H9 (cell line): ENCODE data around the gene RBP4. TPM values are rescaled to one million over a fixed set of nuclear protein-coding genes. Genes with fewer than 3 reads are reported as not detected.

Source experiments
- DNase-seq: peaks from one replicate; pipeline ENCODE4 v3.0.0-alpha.2; 2017
- H2AFZ ChIP-seq: one replicate; pipeline ENCODE4 v1.6.1; 2013; ENCODE audit warnings: mild to moderate bottlenecking, low read length, control low read depth, moderate library complexity
- H2AK5ac ChIP-seq: 2 replicates; pipeline ENCODE4 v1.6.1; 2013; ENCODE audit warnings: low read length, control low read depth, mixed read lengths; ENCODE audit not compliant: insufficient read length
- H2BK120ac ChIP-seq: one replicate; pipeline ENCODE4 v1.6.1; 2013; ENCODE audit warnings: low read depth, mild to moderate bottlenecking, low read length, control low read depth, inconsistent platforms; ENCODE audit not compliant: poor library complexity, severe bottlenecking
- H2BK12ac ChIP-seq: 2 replicates; pipeline ENCODE4 v1.6.1; 2013; ENCODE audit warnings: low read length, control low read depth, mixed read lengths, low read depth; ENCODE audit not compliant: insufficient read length
- H2BK15ac ChIP-seq: 2 replicates; pipeline ENCODE4 v1.6.1; 2013; ENCODE audit warnings: low read depth, low read length, control low read depth
- H2BK20ac ChIP-seq: one replicate; pipeline ENCODE4 v1.6.1; 2013; ENCODE audit warnings: low read depth, mild to moderate bottlenecking, low read length, control low read depth, inconsistent platforms; ENCODE audit not compliant: poor library complexity, severe bottlenecking
- H2BK5ac ChIP-seq: 2 replicates; pipeline ENCODE4 v1.6.1; 2013; ENCODE audit warnings: low read length, control low read depth, mixed read lengths; ENCODE audit not compliant: insufficient read length
- H3K14ac ChIP-seq: 2 replicates; pipeline ENCODE4 v1.6.1; 2013; ENCODE audit warnings: low read length, control low read depth; ENCODE audit not compliant: insufficient read depth
- H3K18ac ChIP-seq: 2 replicates; pipeline ENCODE4 v1.6.1; 2013; ENCODE audit warnings: low read depth, mild to moderate bottlenecking, mixed read lengths, low read length, control low read depth; ENCODE audit not compliant: insufficient read length
- H3K23ac ChIP-seq: 2 replicates; pipeline ENCODE4 v1.6.1; 2013; ENCODE audit warnings: low read length, control low read depth, mixed read lengths, low read depth; ENCODE audit not compliant: insufficient read length
- H3K23me2 ChIP-seq: 2 replicates; pipeline ENCODE4 v1.6.1; 2013; ENCODE audit warnings: low read depth, mild to moderate bottlenecking, mixed read lengths, low read length, control low read depth; ENCODE audit not compliant: insufficient read length, poor library complexity, severe bottlenecking
- H3K27ac ChIP-seq: 2 replicates; pipeline ENCODE4 v1.5.1; 2013; ENCODE audit warnings: low read length, control low read depth, mixed read lengths, low read depth; ENCODE audit not compliant: insufficient read length
- H3K27me3 ChIP-seq: 2 replicates; pipeline ENCODE4 v1.6.1; 2013; ENCODE audit warnings: low read length, control low read depth, inconsistent platforms; ENCODE audit not compliant: insufficient read depth
- H3K4ac ChIP-seq: 2 replicates; pipeline ENCODE4 v1.6.1; 2013; ENCODE audit warnings: low read depth, mild to moderate bottlenecking, control low read depth, inconsistent platforms, low read length, moderate library complexity
- H3K4me1 ChIP-seq: 2 replicates; pipeline ENCODE4 v1.6.1; 2013; ENCODE audit warnings: low read length, control low read depth, inconsistent platforms; ENCODE audit not compliant: insufficient read depth
- H3K4me2 ChIP-seq: 2 replicates; pipeline ENCODE4 v1.6.1; 2013; ENCODE audit warnings: low read length, control low read depth, mixed read lengths; ENCODE audit not compliant: insufficient read length, insufficient read depth
- H3K56ac ChIP-seq: 2 replicates; pipeline ENCODE4 v1.6.1; 2013; ENCODE audit warnings: low read depth, mild to moderate bottlenecking, mixed read lengths, low read length, control low read depth; ENCODE audit not compliant: insufficient read length
- H3K79me1 ChIP-seq: 2 replicates; pipeline ENCODE4 v1.6.1; 2013; ENCODE audit warnings: low read depth, mild to moderate bottlenecking, moderate library complexity, low read length, control low read depth, inconsistent platforms; ENCODE audit not compliant: insufficient read depth, poor library complexity, severe bottlenecking
- H3K79me2 ChIP-seq: 2 replicates; pipeline ENCODE4 v1.6.1; 2013; ENCODE audit warnings: low read length, control low read depth, inconsistent platforms; ENCODE audit not compliant: insufficient read depth
- H3K9ac ChIP-seq: 2 replicates; pipeline ENCODE4 v1.6.1; 2013; ENCODE audit warnings: low read length, control low read depth, mixed read lengths; ENCODE audit not compliant: insufficient read length; ENCODE audit errors: extremely low read depth
- H3K9me3 ChIP-seq: one replicate; pipeline ENCODE4 v1.6.1; 2013; ENCODE audit warnings: low read depth, low read length, inconsistent platforms; ENCODE audit not compliant: control insufficient read depth
- H3T11ph ChIP-seq: one replicate; pipeline ENCODE4 v1.6.1; 2013; ENCODE audit warnings: mild to moderate bottlenecking, low read length, control low read depth, inconsistent platforms
- H4K20me1 ChIP-seq: one replicate; pipeline ENCODE4 v1.6.1; 2013; ENCODE audit not compliant: control insufficient read depth, insufficient read length, insufficient read depth
- H4K5ac ChIP-seq: 2 replicates; pipeline ENCODE4 v1.6.1; 2013; ENCODE audit warnings: low read depth, mild to moderate bottlenecking, mixed read lengths, low read length, control low read depth; ENCODE audit not compliant: insufficient read length
- H4K8ac ChIP-seq: replicated peaks from 2 replicates; pipeline ENCODE4 v1.6.1; 2013; ENCODE audit warnings: low read length, control low read depth, mixed read lengths, low read depth; ENCODE audit not compliant: insufficient read length
- H4K91ac ChIP-seq: 2 replicates; pipeline ENCODE4 v1.6.1; 2013; ENCODE audit warnings: low read depth, mild to moderate bottlenecking, moderate library complexity, mixed read lengths, low read length, control low read depth; ENCODE audit not compliant: insufficient read length
- H3K27ac Mint-ChIP-seq, 3 experiments: 2 replicates in 2 of 3; 3 replicates in 1 of 3; pipeline ENCODE4 v1.8.0; 2020 to 2021; ENCODE audit warnings: mixed read lengths in 3 of 3, mild to moderate bottlenecking in 1 of 3, moderate library complexity in 1 of 3
- H3K27me3 Mint-ChIP-seq: 2 replicates; pipeline ENCODE4 v1.8.0; 2021; ENCODE audit warnings: low read depth, mild to moderate bottlenecking, moderate library complexity, mixed read lengths
- H3K36me3 Mint-ChIP-seq, 3 experiments: 2 replicates in 2 of 3; 3 replicates in 1 of 3; pipeline ENCODE4 v1.8.0; 2020 to 2021; ENCODE audit warnings: low read depth in 3 of 3, mixed read lengths in 3 of 3; ENCODE audit not compliant: insufficient read depth in 1 of 3
- H3K4me1 Mint-ChIP-seq, 2 experiments: 2 replicates each; pipeline ENCODE4 v1.8.0; 2020; ENCODE audit warnings: mixed read lengths in 2 of 2
- H3K4me3 Mint-ChIP-seq, 2 experiments: 2 replicates in 1 of 2; 3 replicates in 1 of 2; pipeline ENCODE4 v1.8.0; 2020 to 2021; ENCODE audit warnings: mild to moderate bottlenecking in 2 of 2, mixed read lengths in 2 of 2, moderate library complexity in 1 of 2
- H3K9me3 Mint-ChIP-seq, 2 experiments: 2 replicates in 1 of 2; 3 replicates in 1 of 2; pipeline ENCODE4 v1.8.0; 2020; ENCODE audit warnings: mild to moderate bottlenecking in 2 of 2, mixed read lengths in 2 of 2, moderate library complexity in 1 of 2
- CTCF ChIP-seq: fragments of 200-600 bp; sonication (generic); conservative IDR thresholded peaks from 3 replicates; pipeline ENCODE4 v1.8.0; 2021; ENCODE audit warnings: antibody characterized with exemption, mild to moderate bottlenecking
- WGBS: extraction: QIAGEN DNeasy Blood & Tissue Kit; methylation state at CpG from one replicate; pipeline ENCODE4 v1.1.7; 2013; ENCODE audit warnings: missing lambda C conversion rate, low lambda C conversion rate, mixed read lengths; ENCODE audit not compliant: insufficient read length; ENCODE audit errors: extremely low coverage; 5-methylcytosine and 5-hydroxymethylcytosine counted together
- total RNA-seq: library from RNA; stranded (reverse); gene quantifications from 2 replicates; pipeline ENCODE4 v1.2.1, GENCODE V29; 2021

Gene RBP4
- total RNA-seq, 1 experiment from 2014 or later, result not detected

- no peak overlapping the region for H4K5ac ChIP-seq
- H3K79me1 ChIP-seq, result no peaks in the 10 kb centered on the region
- no peaks in the 10 kb centered on the region for H3K27me3 ChIP-seq
- no peak overlapping the region for H3K14ac ChIP-seq
- H3K4me2 ChIP-seq, result no peak overlapping the region
- H2BK20ac ChIP-seq, result no peak overlapping the region
- no peak overlapping the region for H2AK5ac ChIP-seq
- H3K27ac Mint-ChIP-seq, result no peak overlapping the region
- no peak overlapping the region for H4K91ac ChIP-seq
- no peak for TF ChIP-seq CTCF
- no peak overlapping the region for H2BK5ac ChIP-seq
- no peak for DNase-seq
- H3K4me1 Mint-ChIP-seq, result no peaks in the 10 kb centered on the region
- H3K9ac ChIP-seq, result no peak overlapping the region
- H2AFZ ChIP-seq, result no peak overlapping the region
- no peak overlapping the region for H2BK15ac ChIP-seq
- H3K4ac ChIP-seq, result no peak overlapping the region
- H2BK12ac ChIP-seq, result no peak overlapping the region
- no peaks in the 10 kb centered on the region; the same call in 1 of the 2 replicates for H3K4me1 ChIP-seq
- H3K56ac ChIP-seq, result no peak overlapping the region
- H4K8ac ChIP-seq, result no peak overlapping the region
- H3K79me2 ChIP-seq, result no peaks in the 10 kb centered on the region
- H3K36me3 Mint-ChIP-seq, result no peaks in the 10 kb centered on the region
- H4K20me1 ChIP-seq, result no peaks in the 10 kb centered on the region
- no peak overlapping the region for H3K18ac ChIP-seq
- H3K23ac ChIP-seq, result no peak overlapping the region
- H3K9me3 ChIP-seq, result no peaks in the 10 kb centered on the region
- no peak overlapping the region for H3K27ac ChIP-seq
- H3K9me3 Mint-ChIP-seq, result no peaks in the 10 kb centered on the region; a peak in 1 of 5 replicates
- no CpG with 5 or more reads among the region's 7 CpGs for WGBS
- H3T11ph ChIP-seq, result no peak overlapping the region
- peaks cover 3% of the 10 kb centered on the region; the same call in 1 of the 2 replicates for H3K27me3 Mint-ChIP-seq
- no peaks in the 10 kb centered on the region for H3K23me2 ChIP-seq
- no peak overlapping the region for H2BK120ac ChIP-seq
- no peak overlapping the region for H3K4me3 Mint-ChIP-seq
These were observed 38.8 kb upstream of the RBP4 start for GRCh38 chr10:93639791-93640190.
